Tongue (tissue), 2 donors: Measurements from ENCODE around the gene OXSR1. TPM values are rescaled to one million over a fixed set of nuclear protein-coding genes. Genes with fewer than 3 reads are reported as not detected.
"Not testable (repeated sequence)": the region's sequence is repeated elsewhere in the genome, so short reads cannot be mapped to it uniquely, and the experiment has no call there.

ENCODE experiments used
- DNase-seq: peaks from one replicate; pipeline ENCODE4 v3.0.0-alpha.2; 2015
- total RNA-seq: library from RNA; depleted of rRNA; stranded (reverse); fragments of >200 nt; gene quantifications from one replicate; pipeline ENCODE4 v1.2.3, GENCODE V29; 2014

OXSR1 gene
- total RNA-seq, 1 donor from 2014 or later, result 43.6 TPM

GRCh38 chr3:38168151-38169026, 3.1 kb downstream of the OXSR1 start:
- no peak for DNase-seq

- DNase-seq, result no peak
Measured at GRCh38 chr3:38169027-38169317, 3.6 kb downstream of the OXSR1 start.

- DNase-seq, result no peak
Measured at GRCh38 chr3:38170722-38171121, 5.4 kb downstream of the OXSR1 start.

GRCh38 chr3:38171622-38172021, 6.3 kb downstream of the OXSR1 start:
- no peak for DNase-seq

GRCh38 chr3:38173834-38174418, 8.6 kb downstream of the OXSR1 start:
- no peak for DNase-seq

- no peak for DNase-seq
Measured at GRCh38 chr3:38177181-38177580, 11.8 kb downstream of the OXSR1 start.

GRCh38 chr3:38186781-38187180, 21.4 kb downstream of the OXSR1 start:
- no peak for DNase-seq

GRCh38 chr3:38190481-38190881, 25.1 kb downstream of the OXSR1 start:
- DNase-seq, result no peak

GRCh38 chr3:38202931-38203330, 37.6 kb downstream of the OXSR1 start:
- not testable (repeated sequence) for DNase-seq

- no peak for DNase-seq
Measured at GRCh38 chr3:38203690-38204089, 38.4 kb downstream of the OXSR1 start.

- no peak for DNase-seq
Measured at GRCh38 chr3:38204599-38205471, 39.5 kb downstream of the OXSR1 start.

GRCh38 chr3:38205472-38205805, 40.1 kb downstream of the OXSR1 start:
- no peak for DNase-seq

- no peak for DNase-seq
Measured at GRCh38 chr3:38207254-38208003, 42.1 kb downstream of the OXSR1 start.

- no peak for DNase-seq
Measured at GRCh38 chr3:38210141-38210757, 44.9 kb downstream of the OXSR1 start.

GRCh38 chr3:38212141-38212540, 46.8 kb downstream of the OXSR1 start:
- no peak for DNase-seq

- DNase-seq, result no peak
Measured at GRCh38 chr3:38214560-38214959, 49.2 kb downstream of the OXSR1 start.

GRCh38 chr3:38219609-38220197, 54.4 kb downstream of the OXSR1 start:
- DNase-seq, result no peak

GRCh38 chr3:38221005-38221404, 55.7 kb downstream of the OXSR1 start:
- no peak for DNase-seq

GRCh38 chr3:38222032-38222634, 56.8 kb downstream of the OXSR1 start:
- DNase-seq, result no peak

GRCh38 chr3:38224357-38224756, 59.0 kb downstream of the OXSR1 start:
- DNase-seq, result no peak

- DNase-seq, result no peak
Measured at GRCh38 chr3:38226273-38226672, 60.9 kb downstream of the OXSR1 start.
